K562 treated with DMSO at 1 percent for 48 hours (cell line): Measurements from ENCODE around the gene PLEKHS1. TPM values are rescaled to one million over a fixed set of nuclear protein-coding genes. Genes with fewer than 3 reads are reported as not detected.

Experiments used
- total RNA-seq: library from RNA; unstranded; fragments of 300-600 nt; gene quantifications from 2 replicates; pipeline ENCODE4 v1.2.3, GENCODE V29; 2022; ENCODE audit warnings: low replicate concordance; ENCODE audit errors: extremely low read depth

PLEKHS1 gene
- not detected in 2 replicates for total RNA-seq

DNA sequence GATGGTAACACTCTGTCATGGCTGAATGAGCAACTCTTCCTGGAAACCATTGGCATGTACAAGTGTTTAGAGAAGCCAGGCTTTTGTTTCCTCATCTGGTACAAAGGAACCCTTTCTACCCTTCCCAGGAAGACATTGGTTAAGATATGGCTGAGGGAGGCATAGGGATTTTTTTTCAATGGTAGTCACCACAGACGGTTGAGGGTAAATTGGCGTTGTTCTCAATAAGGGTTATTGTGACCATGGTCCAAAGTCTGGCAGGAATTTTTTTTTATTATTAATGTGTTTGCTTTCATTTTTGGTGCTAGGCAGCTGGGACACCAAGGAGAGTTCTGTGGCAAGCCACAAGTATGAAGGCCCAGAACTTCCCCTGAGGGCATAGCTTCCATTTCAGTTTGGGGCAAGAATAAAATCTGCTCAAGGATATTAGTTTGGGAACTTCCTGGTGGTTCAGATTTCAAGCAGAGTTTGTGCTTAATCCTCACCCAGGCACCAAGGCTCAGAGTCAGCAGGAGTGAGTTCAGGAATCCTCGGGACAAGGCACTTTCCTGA lies at the start of gene PLEKHS1:
Gene PLEKHS1, plus strand, starts transcription at position 502 of the 552 bp plus-strand sequence. CDS start 3,596 bp downstream, outside the sequence.

Other genes starting within 250 kb of the PLEKHS1 start
- not detected in 2 replicates for gene HABP2, start 198.6 kb upstream of the PLEKHS1 start, total RNA-seq
- not detected in 2 replicates for gene NRAP, start 87.6 kb upstream of the PLEKHS1 start, total RNA-seq
- not detected in 2 replicates for gene CASP7, start 71.8 kb upstream of the PLEKHS1 start, total RNA-seq
- gene DCLRE1A, start 102.4 kb downstream of the PLEKHS1 start, total RNA-seq: not detected in 2 replicates
- gene NHLRC2, start 103.0 kb downstream of the PLEKHS1 start, total RNA-seq: not detected in 2 replicates